Ascending aorta (tissue), 2 donors: Measurements from ENCODE around the gene SLC15A3. TPM values are rescaled to one million over a fixed set of nuclear protein-coding genes. Genes with fewer than 3 reads are reported as not detected.

ENCODE experiments used
- DNase-seq, 2 donors: peaks; one replicate each; pipeline ENCODE4 v3.0.0-alpha.2; 2019; ENCODE audit warnings: low spot score in 2 of 2
- H3K27ac ChIP-seq, 2 donors: fragments of 200-600 bp; sonication (generic); one replicate each; pipeline ENCODE4 v1.5.1; 2016 to 2017; ENCODE audit warnings: mild to moderate bottlenecking in 1 of 2
- H3K27me3 ChIP-seq: fragments of 200-600 bp; sonication (generic); one replicate; pipeline ENCODE4 v1.5.1; 2017
- H3K36me3 ChIP-seq, 2 donors: fragments of 200-600 bp; sonication (generic); one replicate each; pipeline ENCODE4 v1.5.1; 2016
- H3K4me1 ChIP-seq, 2 donors: fragments of 200-600 bp; sonication (generic); one replicate each; pipeline ENCODE4 v1.5.1; 2016 to 2017; ENCODE audit warnings: mild to moderate bottlenecking in 1 of 2
- H3K4me3 ChIP-seq, 2 donors: fragments of 200-600 bp; sonication (generic); one replicate each; pipeline ENCODE4 v1.5.1; 2016 to 2017; ENCODE audit warnings: mild to moderate bottlenecking in 1 of 2
- H3K9me3 ChIP-seq, 2 donors: fragments of 200-600 bp; sonication (generic); one replicate each; pipeline ENCODE4 v1.5.1; 2016
- intact Hi-C: fragments of 100-400 bp; cut with DNase I; formaldehyde crosslinking; loops from one replicate; pipeline ENCODE4 v1.15.1; 2023
- total RNA-seq: library from RNA; depleted of rRNA; stranded (reverse); fragments of >200 nt; gene quantifications from one replicate; pipeline ENCODE4 v1.1.0, GENCODE V29; 2016
- TF ChIP-seq, protein P1 (sequence below), 3 experiments: fragments of 200-600 bp in 2 of 3; fragments of 450-650 bp in 1 of 3; sonication (generic) in 2 of 3; IDR thresholded peaks; one replicate each; pipeline ENCODE4 v1.5.1; 2016 to 2019; ENCODE audit warnings: antibody characterized with exemption in 3 of 3, mild to moderate bottlenecking in 1 of 3, moderate library complexity in 1 of 3

Gene SLC15A3
- total RNA-seq, 1 donor from 2014 or later = 27.1 TPM

DNA sequence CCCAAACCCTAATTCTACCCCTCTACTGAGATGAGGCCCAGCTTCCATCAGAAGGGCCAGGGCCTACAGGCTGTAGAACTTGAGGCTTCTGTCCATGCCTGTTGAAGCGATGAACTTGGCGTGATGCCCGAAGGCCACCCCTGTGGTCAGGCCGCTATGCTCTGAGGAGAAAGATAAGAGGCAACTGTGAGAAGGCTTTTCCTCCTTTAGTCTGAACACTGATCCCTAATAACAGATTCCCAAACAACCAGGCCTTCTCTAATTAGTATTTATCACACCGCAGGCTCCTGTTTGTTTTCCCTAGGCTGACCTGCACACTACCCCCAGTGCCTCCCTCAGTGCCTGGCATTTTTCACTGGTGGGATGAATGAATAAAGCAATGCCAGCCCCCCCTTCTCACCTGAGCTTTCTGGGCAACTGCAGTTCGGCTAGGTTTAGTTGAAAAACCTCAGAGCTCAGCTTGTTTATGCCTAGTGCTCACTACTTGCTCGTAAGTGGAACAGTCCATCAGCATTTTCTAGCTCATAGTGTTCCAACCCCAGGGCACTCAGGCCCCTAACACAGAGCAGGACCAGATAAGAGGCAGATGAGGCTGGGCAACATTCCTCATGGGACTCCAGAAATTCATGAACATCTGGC is 60.8 kb downstream of the SLC15A3 start:
- DNase-seq = no peak
- H3K27me3 ChIP-seq = no peaks in the 10 kb centered on the region
- intact Hi-C loops = no loop called here
- H3K27ac ChIP-seq = no peak overlapping the region
- H3K9me3 ChIP-seq = no peaks in the 10 kb centered on the region
- TF ChIP-seq, protein P1, sequence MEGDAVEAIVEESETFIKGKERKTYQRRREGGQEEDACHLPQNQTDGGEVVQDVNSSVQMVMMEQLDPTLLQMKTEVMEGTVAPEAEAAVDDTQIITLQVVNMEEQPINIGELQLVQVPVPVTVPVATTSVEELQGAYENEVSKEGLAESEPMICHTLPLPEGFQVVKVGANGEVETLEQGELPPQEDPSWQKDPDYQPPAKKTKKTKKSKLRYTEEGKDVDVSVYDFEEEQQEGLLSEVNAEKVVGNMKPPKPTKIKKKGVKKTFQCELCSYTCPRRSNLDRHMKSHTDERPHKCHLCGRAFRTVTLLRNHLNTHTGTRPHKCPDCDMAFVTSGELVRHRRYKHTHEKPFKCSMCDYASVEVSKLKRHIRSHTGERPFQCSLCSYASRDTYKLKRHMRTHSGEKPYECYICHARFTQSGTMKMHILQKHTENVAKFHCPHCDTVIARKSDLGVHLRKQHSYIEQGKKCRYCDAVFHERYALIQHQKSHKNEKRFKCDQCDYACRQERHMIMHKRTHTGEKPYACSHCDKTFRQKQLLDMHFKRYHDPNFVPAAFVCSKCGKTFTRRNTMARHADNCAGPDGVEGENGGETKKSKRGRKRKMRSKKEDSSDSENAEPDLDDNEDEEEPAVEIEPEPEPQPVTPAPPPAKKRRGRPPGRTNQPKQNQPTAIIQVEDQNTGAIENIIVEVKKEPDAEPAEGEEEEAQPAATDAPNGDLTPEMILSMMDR (IDR thresholded peaks at IDR 0.05) = no peak
- H3K4me3 ChIP-seq = no peak overlapping the region
- peaks cover 36 to 54% of the 10 kb centered on the region in 2 donors for H3K36me3 ChIP-seq
- no peaks in the 10 kb centered on the region for H3K4me1 ChIP-seq

GRCh38 chr11:60890696-60891095 is 61.3 kb downstream of the SLC15A3 start:
- H3K4me3 ChIP-seq = no peak overlapping the region
- no peaks in the 10 kb centered on the region for H3K27me3 ChIP-seq
- TF ChIP-seq, protein P1 (IDR thresholded peaks at IDR 0.05) = no peak
- H3K4me1 ChIP-seq = no peaks in the 10 kb centered on the region
- H3K9me3 ChIP-seq = no peaks in the 10 kb centered on the region
- DNase-seq = no peak
- intact Hi-C loops = no loop called here
- peaks cover 31 to 48% of the 10 kb centered on the region in 2 donors for H3K36me3 ChIP-seq
- no peak overlapping the region for H3K27ac ChIP-seq

GRCh38 chr11:60889869-60890311 is 62.1 kb downstream of the SLC15A3 start:
- TF ChIP-seq, protein P1 (IDR thresholded peaks at IDR 0.05) = no peak
- Histone ChIP-seq H3K36me3 (peaks cover 25 to 40% of the 10 kb centered on the region in 2 donors), H3K27ac (no peak overlapping the region), H3K4me3 (no peak overlapping the region), H3K27me3 (no peaks in the 10 kb centered on the region), H3K4me1 (no peaks in the 10 kb centered on the region), H3K9me3 (no peaks in the 10 kb centered on the region)
- DNase-seq = no peak
- intact Hi-C loops = no loop called here

DNA sequence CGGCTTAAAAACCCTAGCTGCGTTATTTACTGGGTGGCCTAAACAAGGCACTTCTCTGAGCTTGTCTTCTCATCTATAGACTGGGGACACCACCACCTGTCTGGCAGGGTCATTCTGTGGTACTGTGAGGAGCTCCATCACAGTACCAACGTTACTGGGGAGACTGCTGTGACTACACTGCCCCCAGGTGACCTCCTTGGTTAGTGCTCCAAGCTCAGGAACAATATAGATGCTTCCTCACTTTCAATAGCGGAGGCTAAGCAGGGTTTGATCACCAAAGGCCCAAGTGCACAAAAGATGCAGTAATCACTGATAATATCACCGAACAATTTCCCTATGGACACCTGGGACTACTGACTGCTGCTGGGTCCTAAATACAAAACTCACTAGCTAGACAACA is 64.4 kb downstream of the SLC15A3 start:
- Histone ChIP-seq H3K27ac (no peak overlapping the region), H3K4me3 (no peak overlapping the region), H3K27me3 (no peaks in the 10 kb centered on the region), H3K9me3 (no peaks in the 10 kb centered on the region), H3K4me1 (no peaks in the 10 kb centered on the region), H3K36me3 (peaks cover 7 to 20% of the 10 kb centered on the region in 2 donors)
- no peak for DNase-seq
- TF ChIP-seq, protein P1 (IDR thresholded peaks at IDR 0.05) = peak in 1 of 3 experiments; percentile 34
- intact Hi-C loops = no loop called here

Other genes starting within 250 kb of the SLC15A3 start
- not detected for gene MS4A18, start 227.5 kb downstream of the SLC15A3 start, total RNA-seq
- gene MS4A15, start 195.3 kb downstream of the SLC15A3 start, total RNA-seq = not detected
- gene MS4A10, start 166.8 kb downstream of the SLC15A3 start, total RNA-seq = not detected
- 16.0 TPM for gene CCDC86, start 110.1 kb downstream of the SLC15A3 start, total RNA-seq
- gene PTGDR2, start 96.2 kb downstream of the SLC15A3 start, total RNA-seq = not detected
- not detected for gene ZP1, start 84.6 kb downstream of the SLC15A3 start, total RNA-seq
- 61.6 TPM for gene PRPF19, start 45.6 kb downstream of the SLC15A3 start, total RNA-seq
- gene TMEM109, start 38.0 kb downstream of the SLC15A3 start, total RNA-seq = 238 TPM
- 18.9 TPM for gene TMEM132A, start 27.7 kb downstream of the SLC15A3 start, total RNA-seq
- gene CD6, start 19.5 kb upstream of the SLC15A3 start, total RNA-seq = not detected
- 1.3 TPM for gene CD5, start 150.3 kb upstream of the SLC15A3 start, total RNA-seq
- gene VPS37C, start 209.2 kb upstream of the SLC15A3 start, total RNA-seq = 25.8 TPM